Inferior parietal cortex (tissue), 1 donor: ENCODE data around the gene B3GALT5.

Experiments used
- DNase-seq: peaks from one replicate; pipeline ENCODE4 v3.0.0-alpha.2; 2016; ENCODE audit errors: extremely low spot score

B3GALT5 gene

GRCh38 chr21:39604951-39605350 is 7.8 kb upstream of the B3GALT5 start:
- no peak for DNase-seq

- no peak for DNase-seq
Measured at GRCh38 chr21:39610703-39611102, 2.0 kb upstream of the B3GALT5 start.

GRCh38 chr21:39611551-39612190 is 1.1 kb upstream of the B3GALT5 start:
- DNase-seq: no peak

DNA sequence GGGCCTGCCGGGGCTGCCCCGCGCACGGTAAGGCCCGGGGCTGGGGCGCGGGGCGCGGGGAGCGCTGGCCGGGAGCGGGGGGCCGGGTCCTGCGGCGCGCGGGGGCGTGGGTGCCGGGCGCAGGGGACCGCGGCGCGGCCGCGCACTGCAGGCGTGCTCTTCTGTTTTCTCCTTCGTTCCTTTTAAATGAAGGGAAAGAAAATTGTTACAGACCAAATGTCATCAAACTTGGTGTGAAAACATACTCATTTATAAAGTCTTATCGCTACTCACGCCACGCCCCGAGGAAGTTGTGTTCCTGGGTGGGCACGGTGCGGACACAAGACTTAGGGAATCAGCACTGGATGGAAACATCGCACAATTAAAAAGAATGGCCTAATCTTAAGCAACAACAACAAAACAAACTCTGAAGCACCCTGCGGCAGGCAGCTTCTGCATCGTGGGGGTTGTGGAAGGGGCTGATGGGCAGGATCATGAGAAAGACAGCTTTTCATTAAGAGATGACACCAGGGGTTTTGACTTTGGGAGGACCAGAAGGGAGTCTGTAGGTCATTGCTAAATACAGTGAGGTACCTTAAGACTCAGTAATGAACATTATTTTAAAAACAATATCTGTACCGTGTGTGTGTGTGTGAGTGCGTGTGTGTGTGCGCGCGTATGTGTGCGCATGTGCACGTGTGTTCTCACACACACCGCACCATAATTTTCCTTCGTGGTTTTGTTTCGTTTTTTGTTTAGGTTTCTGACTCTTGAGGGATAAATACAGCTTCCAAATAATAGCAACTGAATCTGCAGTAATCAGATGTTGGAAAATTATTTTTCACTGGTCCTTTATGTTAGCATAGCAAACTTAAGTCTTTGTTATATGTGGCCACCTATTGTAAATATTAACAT is 548 bp downstream of the B3GALT5 start:
- DNase-seq: no peak

DNA sequence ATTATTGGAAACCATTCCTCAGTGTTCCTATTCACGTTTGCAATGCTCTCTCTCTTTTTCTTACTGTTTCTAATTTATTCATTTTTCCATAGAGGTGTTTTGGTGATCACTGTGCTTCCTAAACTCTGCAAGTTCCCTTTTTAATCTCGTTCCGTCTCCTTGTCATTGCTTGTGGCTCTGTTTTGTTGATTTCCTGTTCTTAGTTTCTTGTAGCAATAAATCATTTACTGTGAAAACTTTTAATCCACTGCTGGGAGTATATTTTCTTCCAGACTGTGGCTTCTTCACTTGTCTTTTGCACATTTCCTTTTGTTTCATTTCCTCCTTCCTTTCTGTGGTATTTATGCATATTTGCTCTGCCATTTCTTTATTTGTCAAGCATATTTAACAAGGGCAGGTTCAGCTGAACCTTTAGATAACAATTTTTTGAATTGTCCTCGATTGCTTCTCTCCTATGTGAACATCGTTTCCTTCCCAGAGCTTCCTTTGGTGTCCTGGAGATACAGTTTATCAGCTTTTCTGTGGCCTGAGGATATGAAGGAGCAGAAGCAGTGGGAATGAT is 3.6 kb downstream of the B3GALT5 start:
- no peak for DNase-seq

- DNase-seq: no peak
Measured at GRCh38 chr21:39620856-39621255, 8.1 kb downstream of the B3GALT5 start.

DNA sequence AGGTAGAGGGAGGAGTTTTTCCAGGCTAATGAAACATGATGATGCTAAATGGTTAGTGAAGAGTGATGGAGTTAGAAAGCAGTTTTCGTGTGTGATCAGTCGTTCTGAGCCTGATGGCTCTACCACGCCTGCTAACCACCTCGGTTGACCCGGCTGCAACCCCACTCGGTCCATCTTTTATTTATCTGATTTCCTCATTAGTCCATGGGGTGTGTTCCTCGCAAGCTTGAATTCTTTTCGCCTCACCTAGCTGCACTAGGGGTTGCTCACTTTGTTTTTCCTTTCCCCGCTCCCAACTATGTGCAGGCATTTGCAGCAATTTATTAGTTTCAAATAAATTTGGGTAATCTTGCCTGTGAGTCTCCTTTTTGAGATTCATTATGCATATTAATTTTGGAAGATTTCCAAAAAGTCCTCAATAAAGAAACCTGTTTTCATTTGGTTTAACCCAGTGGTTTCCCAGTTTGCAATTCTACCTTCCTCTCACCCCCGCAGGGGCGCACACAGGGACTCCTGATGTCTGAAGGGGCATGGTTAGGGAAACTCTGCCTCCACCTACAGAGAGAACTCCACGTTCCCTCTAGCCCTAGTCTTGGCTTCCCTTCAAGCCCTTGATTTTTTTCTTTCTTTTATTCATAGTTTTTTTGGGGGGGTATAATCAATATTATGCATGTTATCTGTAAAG is 12.6 kb downstream of the B3GALT5 start:
- no peak for DNase-seq

GRCh38 chr21:39628385-39628784 is 15.6 kb downstream of the B3GALT5 start:
- no peak for DNase-seq

DNA sequence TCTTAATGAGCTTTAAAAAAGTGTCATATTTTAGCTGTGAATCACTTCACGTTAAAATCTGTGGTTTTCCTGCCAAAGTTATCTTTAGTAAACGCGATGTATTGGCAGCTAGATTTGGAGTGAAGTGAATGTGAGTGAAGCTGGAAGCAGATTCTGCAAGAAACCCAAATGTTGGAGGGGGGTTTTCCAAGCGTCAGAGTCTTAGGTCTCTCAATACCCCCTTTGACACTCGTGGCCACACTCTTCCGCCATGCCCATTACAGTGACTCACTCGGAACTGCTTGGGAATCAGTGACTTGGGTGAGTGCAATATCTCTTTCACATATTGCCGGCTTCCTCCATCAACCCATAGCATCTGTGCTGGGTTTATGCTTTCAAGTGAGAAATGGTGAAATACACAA is 17.5 kb downstream of the B3GALT5 start:
- no peak for DNase-seq

- no peak for DNase-seq
Measured at GRCh38 chr21:39630827-39631226, 18.1 kb downstream of the B3GALT5 start.

GRCh38 chr21:39631842-39632562 is 19.3 kb downstream of the B3GALT5 start:
- no peak for DNase-seq

DNA sequence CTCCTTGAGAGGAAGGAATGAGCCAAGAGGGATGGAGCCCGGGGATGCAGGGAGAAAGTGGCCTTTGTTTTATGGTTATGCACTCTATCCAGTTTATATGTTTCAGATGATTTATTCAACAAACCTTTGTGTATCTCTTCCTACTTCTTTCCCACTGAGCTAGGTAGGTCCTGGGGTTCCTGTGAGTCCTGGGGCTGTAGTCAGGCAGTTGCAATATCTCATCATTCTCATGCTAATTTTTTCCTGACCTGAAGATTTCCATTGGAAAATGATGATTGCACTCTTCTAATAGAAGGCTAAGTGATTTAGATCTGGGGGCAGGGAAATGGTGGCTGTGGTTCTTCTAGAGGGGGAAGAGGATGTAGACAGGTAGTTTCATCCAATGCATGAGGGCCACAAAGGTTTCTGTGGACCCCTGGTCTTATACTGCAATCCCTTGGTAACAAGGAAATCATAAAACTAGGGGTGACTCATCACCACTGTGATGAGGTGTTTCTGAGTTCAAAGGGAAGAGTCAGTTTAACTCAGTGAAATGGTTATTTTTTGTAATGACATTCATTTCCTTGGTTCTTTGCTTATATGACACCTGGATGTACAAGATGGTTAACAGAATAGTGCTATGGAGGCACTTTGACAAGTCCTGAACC is 20.2 kb downstream of the B3GALT5 start:
- no peak for DNase-seq

DNA sequence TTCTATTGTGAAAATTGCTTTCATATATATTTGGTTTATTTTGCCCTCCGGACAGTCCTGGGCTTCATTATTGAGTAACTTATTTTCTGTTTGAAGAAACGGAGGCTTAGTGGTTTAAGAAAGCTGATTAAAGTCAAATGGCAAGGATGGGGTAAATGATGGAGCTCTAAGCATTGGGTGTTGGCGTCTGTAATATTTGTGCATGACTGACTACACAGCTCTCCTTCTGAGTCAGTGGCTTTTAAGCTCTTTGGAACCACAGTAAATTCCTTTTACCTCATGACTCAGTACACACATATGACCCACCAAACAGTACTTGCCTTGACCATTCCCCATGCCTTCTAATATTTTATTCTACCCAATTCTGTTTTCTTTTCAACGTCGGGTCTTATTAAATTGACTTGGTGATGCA is 21.0 kb downstream of the B3GALT5 start:
- no peak for DNase-seq

- DNase-seq: no peak
Measured at GRCh38 chr21:39634507-39634906, 21.8 kb downstream of the B3GALT5 start.

- no peak for DNase-seq
Measured at GRCh38 chr21:39637197-39637970, 24.6 kb downstream of the B3GALT5 start.

GRCh38 chr21:39637971-39638240 is 25.2 kb downstream of the B3GALT5 start:
- DNase-seq: no peak

GRCh38 chr21:39638281-39638680 is 25.5 kb downstream of the B3GALT5 start:
- no peak for DNase-seq

- DNase-seq: no peak
Measured at GRCh38 chr21:39640754-39641153, 28.0 kb downstream of the B3GALT5 start.

GRCh38 chr21:39641827-39642450 is 29.2 kb downstream of the B3GALT5 start:
- no peak for DNase-seq

DNA sequence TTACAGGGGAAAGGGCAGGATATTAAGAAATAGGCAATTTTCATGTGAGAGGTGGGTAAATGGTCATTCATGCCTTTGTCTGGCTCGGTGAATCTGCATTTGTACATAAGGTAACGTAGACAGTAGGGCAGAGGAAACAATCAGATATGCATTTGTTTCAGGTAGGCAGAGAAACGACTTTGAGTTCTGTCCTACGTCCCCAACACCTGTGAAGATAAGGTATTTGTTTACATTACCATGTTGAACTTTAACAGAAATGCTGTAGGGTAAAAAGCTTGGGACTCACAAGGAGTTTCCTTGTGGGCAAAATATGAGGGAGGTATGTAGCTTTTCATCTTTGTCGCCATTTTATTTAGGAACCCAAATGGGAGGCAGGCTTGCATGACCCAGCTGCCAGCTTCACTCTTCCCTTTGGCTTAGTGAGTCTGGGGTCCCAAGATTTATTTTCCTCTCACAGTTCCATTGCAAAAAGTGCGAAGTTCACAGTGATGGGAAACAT is 31.4 kb downstream of the B3GALT5 start:
- no peak for DNase-seq
